ENCODE results near the gene KPNB1.

- TF ChIP-seq, protein P1, sequence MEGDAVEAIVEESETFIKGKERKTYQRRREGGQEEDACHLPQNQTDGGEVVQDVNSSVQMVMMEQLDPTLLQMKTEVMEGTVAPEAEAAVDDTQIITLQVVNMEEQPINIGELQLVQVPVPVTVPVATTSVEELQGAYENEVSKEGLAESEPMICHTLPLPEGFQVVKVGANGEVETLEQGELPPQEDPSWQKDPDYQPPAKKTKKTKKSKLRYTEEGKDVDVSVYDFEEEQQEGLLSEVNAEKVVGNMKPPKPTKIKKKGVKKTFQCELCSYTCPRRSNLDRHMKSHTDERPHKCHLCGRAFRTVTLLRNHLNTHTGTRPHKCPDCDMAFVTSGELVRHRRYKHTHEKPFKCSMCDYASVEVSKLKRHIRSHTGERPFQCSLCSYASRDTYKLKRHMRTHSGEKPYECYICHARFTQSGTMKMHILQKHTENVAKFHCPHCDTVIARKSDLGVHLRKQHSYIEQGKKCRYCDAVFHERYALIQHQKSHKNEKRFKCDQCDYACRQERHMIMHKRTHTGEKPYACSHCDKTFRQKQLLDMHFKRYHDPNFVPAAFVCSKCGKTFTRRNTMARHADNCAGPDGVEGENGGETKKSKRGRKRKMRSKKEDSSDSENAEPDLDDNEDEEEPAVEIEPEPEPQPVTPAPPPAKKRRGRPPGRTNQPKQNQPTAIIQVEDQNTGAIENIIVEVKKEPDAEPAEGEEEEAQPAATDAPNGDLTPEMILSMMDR (IDR thresholded peaks at IDR 0.05) = no peak
- TF ChIP-seq POLR2A (IDR thresholded peaks at IDR 0.05) = no peak
These were observed 57.5 kb downstream of the KPNB1 start for GRCh38 chr17:47707056-47707804.

Measured in Peyer's patch (tissue), 4 donors.